HepG2 (cell line): ENCODE results near the gene CD68. TPM values are rescaled to one million over a fixed set of nuclear protein-coding genes. Genes with fewer than 3 reads are reported as not detected.

Source experiments
- CBX1 ChIP-seq: IDR thresholded peaks from one replicate; pipeline ENCODE4 v1.6.1; 2016; ENCODE audit warnings: antibody characterized with exemption, low read depth
- GATAD2A ChIP-seq: IDR thresholded peaks from 2 replicates; pipeline ENCODE4 v1.6.1; 2016
- HCFC1 ChIP-seq: fragments of 150-350 bp; IDR thresholded peaks from 2 replicates; pipeline ENCODE4 v1.6.1; 2014; ENCODE audit warnings: low read depth, low read length
- JDP2 ChIP-seq: sonication (generic); formaldehyde crosslinking; IDR thresholded peaks from 2 replicates; pipeline ENCODE4 v1.8.1; 2022; ENCODE audit warnings: missing genetic modification reagents, borderline replicate concordance
- NKX3-1 ChIP-seq: sonication (generic); formaldehyde crosslinking; IDR thresholded peaks from 2 replicates; pipeline ENCODE4 v1.5.0; 2020; ENCODE audit warnings: missing genetic modification reagents
- POLR2AphosphoS2 ChIP-seq: IDR thresholded peaks from 2 replicates; pipeline ENCODE4 v1.6.1; 2011; ENCODE audit warnings: low read depth, low read length, improper control_type of control experiment
- POLR2G ChIP-seq: fragments of 200-400 bp; formaldehyde crosslinking; IDR thresholded peaks from 2 replicates; pipeline ENCODE4 v1.6.1; 2018; ENCODE audit warnings: mild to moderate bottlenecking, low read depth, low read length, moderate library complexity
- SSRP1 ChIP-seq: IDR thresholded peaks from 2 replicates; pipeline ENCODE4 v1.6.1; 2016; ENCODE audit warnings: control low read depth
- TRIM24 ChIP-seq: sonication (generic); formaldehyde crosslinking; IDR thresholded peaks from 2 replicates; pipeline ENCODE4 v1.8.0; 2022; ENCODE audit warnings: mild to moderate bottlenecking, missing genetic modification reagents
- U2AF2 ChIP-seq: fragments of 200-400 bp; formaldehyde crosslinking; IDR thresholded peaks from 2 replicates; pipeline ENCODE4 v1.6.1; 2017; ENCODE audit warnings: low read depth, mild to moderate bottlenecking, low read length
- ZBTB7B ChIP-seq: sonication (generic); formaldehyde crosslinking; IDR thresholded peaks from 2 replicates; pipeline ENCODE4 v1.4.0; 2020; ENCODE audit warnings: missing genetic modification reagents
- ZFP1 ChIP-seq: IDR thresholded peaks from 2 replicates; pipeline ENCODE4 v1.6.1; 2016
- ZFP36L1 ChIP-seq: sonication (generic); formaldehyde crosslinking; IDR thresholded peaks from 2 replicates; pipeline ENCODE4 v1.8.0; 2022; ENCODE audit warnings: mild to moderate bottlenecking, missing genetic modification reagents, moderate library complexity
- ZNF17 ChIP-seq: sonication (generic); formaldehyde crosslinking; IDR thresholded peaks from 2 replicates; pipeline ENCODE4 v1.5.0; 2020; ENCODE audit warnings: mild to moderate bottlenecking, missing genetic modification reagents
- ZNF24 ChIP-seq: fragments of 450-650 bp; IDR thresholded peaks from 2 replicates; pipeline ENCODE4 v1.6.1; 2017; ENCODE audit warnings: antibody characterized with exemption, mild to moderate bottlenecking
- ZNF296 ChIP-seq: sonication (generic); formaldehyde crosslinking; conservative IDR thresholded peaks from 2 replicates; pipeline ENCODE4 v1.5.0; 2020; ENCODE audit warnings: mild to moderate bottlenecking, missing genetic modification reagents
- ZNF615 ChIP-seq: sonication (generic); formaldehyde crosslinking; IDR thresholded peaks from 2 replicates; pipeline ENCODE4 v1.5.0; 2020; ENCODE audit warnings: mild to moderate bottlenecking, missing genetic modification reagents, borderline replicate concordance
- ZNF746 ChIP-seq: sonication (generic); formaldehyde crosslinking; IDR thresholded peaks from 2 replicates; pipeline ENCODE4 v1.8.0; 2022; ENCODE audit warnings: mild to moderate bottlenecking, missing genetic modification reagents
- polyA plus RNA-seq, 8 experiments: library from polyadenylated mRNA; depleted of rRNA in 3 of 8; stranded (reverse) in 7 of 8; unstranded in 1 of 8; fragments of >200 nt; fragmentation: Illumina TruSeq in 4 of 8; extraction: Trizol in 4 of 8; gene quantifications; 2 replicates each; pipeline versions ENCODE4 v1.2.1 to v1.2.3, GENCODE V29; 2011 to 2016; ENCODE audit warnings: low read depth in 4 of 8, missing spikeins in 1 of 8, mixed read lengths in 1 of 8; ENCODE audit not compliant: insufficient read depth in 1 of 8
- total RNA-seq, 5 experiments: library from RNA; depleted of rRNA; stranded (reverse); fragments of >200 nt; fragmentation: Illumina TruSeq; extraction: Trizol; gene quantifications; 2 replicates each; pipeline ENCODE4 v1.2.3, GENCODE V29; 2016; ENCODE audit warnings: low read depth in 1 of 5
- TF ChIP-seq, protein P1 (sequence below): sonication (generic); formaldehyde crosslinking; IDR thresholded peaks from 2 replicates; pipeline ENCODE4 v1.4.0; 2020; ENCODE audit warnings: missing genetic modification reagents
- TF ChIP-seq, protein P2 (sequence below): sonication (generic); formaldehyde crosslinking; IDR thresholded peaks from 2 replicates; pipeline ENCODE4 v1.8.0; 2022; ENCODE audit warnings: mild to moderate bottlenecking, missing genetic modification reagents, moderate library complexity
- TF ChIP-seq, protein P3 (sequence below): sonication (generic); formaldehyde crosslinking; IDR thresholded peaks from 2 replicates; pipeline ENCODE4 v1.5.0; 2020; ENCODE audit warnings: missing genetic modification reagents
- TF ChIP-seq, protein P4 (sequence below): sonication (generic); formaldehyde crosslinking; conservative IDR thresholded peaks from 2 replicates; pipeline ENCODE4 v1.4.0; 2020; ENCODE audit warnings: mild to moderate bottlenecking, missing genetic modification reagents, moderate library complexity
- TF ChIP-seq, protein P5 (sequence below): sonication (generic); formaldehyde crosslinking; IDR thresholded peaks from 2 replicates; pipeline ENCODE4 v1.4.0; 2020; ENCODE audit warnings: mild to moderate bottlenecking, low read depth, missing genetic modification reagents
- TF ChIP-seq, protein P6 (sequence below): IDR thresholded peaks from 2 replicates; pipeline ENCODE4 v1.6.1; 2018; ENCODE audit warnings: missing genetic modification reagents, mild to moderate bottlenecking, missing compliant biosample characterization

CD68 gene
- total and polyA plus RNA-seq, 2 of the 13 experiments (the other 11 are each of a cell fraction or from before 2014, with no cell fraction given), result 10.3 to 104 TPM

DNA sequence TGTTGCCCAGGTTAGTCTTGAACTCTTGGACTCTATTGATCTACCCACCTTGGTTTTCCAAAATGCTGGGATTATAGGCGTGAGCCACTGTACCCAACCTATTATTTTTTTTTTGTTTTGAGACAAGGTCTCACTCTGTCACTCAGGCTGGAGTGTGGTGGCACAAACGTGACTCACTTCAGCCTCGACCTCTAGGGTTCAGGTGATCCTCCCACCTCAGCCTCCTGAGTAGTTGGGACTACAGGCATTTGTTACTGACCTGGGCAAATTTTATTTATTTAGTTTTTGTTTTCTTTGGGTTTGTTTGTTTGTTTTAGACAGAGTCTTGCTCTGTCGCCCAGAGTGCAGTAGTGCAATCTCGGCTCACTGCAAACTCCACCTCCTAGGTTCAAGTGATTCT, 44.2 kb downstream of the CD68 start (continued):
- TF ChIP-seq ZNF296 (CRISPR knock-in tag), result no peak
- TF ChIP-seq ZNF746 (CRISPR knock-in tag), result no peak
- TF ChIP-seq ZFP1 (CRISPR knock-in tag), result no peak
- TF ChIP-seq, protein P1, sequence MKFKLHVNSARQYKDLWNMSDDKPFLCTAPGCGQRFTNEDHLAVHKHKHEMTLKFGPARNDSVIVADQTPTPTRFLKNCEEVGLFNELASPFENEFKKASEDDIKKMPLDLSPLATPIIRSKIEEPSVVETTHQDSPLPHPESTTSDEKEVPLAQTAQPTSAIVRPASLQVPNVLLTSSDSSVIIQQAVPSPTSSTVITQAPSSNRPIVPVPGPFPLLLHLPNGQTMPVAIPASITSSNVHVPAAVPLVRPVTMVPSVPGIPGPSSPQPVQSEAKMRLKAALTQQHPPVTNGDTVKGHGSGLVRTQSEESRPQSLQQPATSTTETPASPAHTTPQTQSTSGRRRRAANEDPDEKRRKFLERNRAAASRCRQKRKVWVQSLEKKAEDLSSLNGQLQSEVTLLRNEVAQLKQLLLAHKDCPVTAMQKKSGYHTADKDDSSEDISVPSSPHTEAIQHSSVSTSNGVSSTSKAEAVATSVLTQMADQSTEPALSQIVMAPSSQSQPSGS (CRISPR knock-in tag), result no peak
- TF ChIP-seq, protein P2, sequence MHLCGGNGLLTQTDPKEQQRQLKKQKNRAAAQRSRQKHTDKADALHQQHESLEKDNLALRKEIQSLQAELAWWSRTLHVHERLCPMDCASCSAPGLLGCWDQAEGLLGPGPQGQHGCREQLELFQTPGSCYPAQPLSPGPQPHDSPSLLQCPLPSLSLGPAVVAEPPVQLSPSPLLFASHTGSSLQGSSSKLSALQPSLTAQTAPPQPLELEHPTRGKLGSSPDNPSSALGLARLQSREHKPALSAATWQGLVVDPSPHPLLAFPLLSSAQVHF, result no peak
- no peak for TF ChIP-seq ZBTB7B (CRISPR knock-in tag)
- no peak for TF ChIP-seq U2AF2
- TF ChIP-seq HCFC1, result no peak
- TF ChIP-seq TRIM24 (CRISPR knock-in tag), result no peak
- no peak for TF ChIP-seq CBX1
- TF ChIP-seq SSRP1 (CRISPR knock-in tag), result no peak
- no peak for TF ChIP-seq ZNF615 (CRISPR knock-in tag)
- no peak for TF ChIP-seq NKX3-1
- TF ChIP-seq, protein P3, sequence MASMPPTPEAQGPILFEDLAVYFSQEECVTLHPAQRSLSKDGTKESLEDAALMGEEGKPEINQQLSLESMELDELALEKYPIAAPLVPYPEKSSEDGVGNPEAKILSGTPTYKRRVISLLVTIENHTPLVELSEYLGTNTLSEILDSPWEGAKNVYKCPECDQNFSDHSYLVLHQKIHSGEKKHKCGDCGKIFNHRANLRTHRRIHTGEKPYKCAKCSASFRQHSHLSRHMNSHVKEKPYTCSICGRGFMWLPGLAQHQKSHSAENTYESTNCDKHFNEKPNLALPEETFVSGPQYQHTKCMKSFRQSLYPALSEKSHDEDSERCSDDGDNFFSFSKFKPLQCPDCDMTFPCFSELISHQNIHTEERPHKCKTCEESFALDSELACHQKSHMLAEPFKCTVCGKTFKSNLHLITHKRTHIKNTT (CRISPR knock-in tag), result no peak
- TF ChIP-seq JDP2 (CRISPR knock-in tag), result no peak
- no peak for TF ChIP-seq POLR2AphosphoS2
- no peak for TF ChIP-seq ZFP36L1 (CRISPR knock-in tag)
- no peak for TF ChIP-seq ZNF17 (CRISPR knock-in tag)
- TF ChIP-seq ZNF24, result no peak
- TF ChIP-seq, protein P4, sequence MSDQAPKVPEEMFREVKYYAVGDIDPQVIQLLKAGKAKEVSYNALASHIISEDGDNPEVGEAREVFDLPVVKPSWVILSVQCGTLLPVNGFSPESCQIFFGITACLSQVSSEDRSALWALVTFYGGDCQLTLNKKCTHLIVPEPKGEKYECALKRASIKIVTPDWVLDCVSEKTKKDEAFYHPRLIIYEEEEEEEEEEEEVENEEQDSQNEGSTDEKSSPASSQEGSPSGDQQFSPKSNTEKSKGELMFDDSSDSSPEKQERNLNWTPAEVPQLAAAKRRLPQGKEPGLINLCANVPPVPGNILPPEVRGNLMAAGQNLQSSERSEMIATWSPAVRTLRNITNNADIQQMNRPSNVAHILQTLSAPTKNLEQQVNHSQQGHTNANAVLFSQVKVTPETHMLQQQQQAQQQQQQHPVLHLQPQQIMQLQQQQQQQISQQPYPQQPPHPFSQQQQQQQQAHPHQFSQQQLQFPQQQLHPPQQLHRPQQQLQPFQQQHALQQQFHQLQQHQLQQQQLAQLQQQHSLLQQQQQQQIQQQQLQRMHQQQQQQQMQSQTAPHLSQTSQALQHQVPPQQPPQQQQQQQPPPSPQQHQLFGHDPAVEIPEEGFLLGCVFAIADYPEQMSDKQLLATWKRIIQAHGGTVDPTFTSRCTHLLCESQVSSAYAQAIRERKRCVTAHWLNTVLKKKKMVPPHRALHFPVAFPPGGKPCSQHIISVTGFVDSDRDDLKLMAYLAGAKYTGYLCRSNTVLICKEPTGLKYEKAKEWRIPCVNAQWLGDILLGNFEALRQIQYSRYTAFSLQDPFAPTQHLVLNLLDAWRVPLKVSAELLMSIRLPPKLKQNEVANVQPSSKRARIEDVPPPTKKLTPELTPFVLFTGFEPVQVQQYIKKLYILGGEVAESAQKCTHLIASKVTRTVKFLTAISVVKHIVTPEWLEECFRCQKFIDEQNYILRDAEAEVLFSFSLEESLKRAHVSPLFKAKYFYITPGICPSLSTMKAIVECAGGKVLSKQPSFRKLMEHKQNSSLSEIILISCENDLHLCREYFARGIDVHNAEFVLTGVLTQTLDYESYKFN (CRISPR knock-in tag), result no peak; the same call in 1 of the 2 replicates
- TF ChIP-seq POLR2G, result no peak
- TF ChIP-seq, protein P5, sequence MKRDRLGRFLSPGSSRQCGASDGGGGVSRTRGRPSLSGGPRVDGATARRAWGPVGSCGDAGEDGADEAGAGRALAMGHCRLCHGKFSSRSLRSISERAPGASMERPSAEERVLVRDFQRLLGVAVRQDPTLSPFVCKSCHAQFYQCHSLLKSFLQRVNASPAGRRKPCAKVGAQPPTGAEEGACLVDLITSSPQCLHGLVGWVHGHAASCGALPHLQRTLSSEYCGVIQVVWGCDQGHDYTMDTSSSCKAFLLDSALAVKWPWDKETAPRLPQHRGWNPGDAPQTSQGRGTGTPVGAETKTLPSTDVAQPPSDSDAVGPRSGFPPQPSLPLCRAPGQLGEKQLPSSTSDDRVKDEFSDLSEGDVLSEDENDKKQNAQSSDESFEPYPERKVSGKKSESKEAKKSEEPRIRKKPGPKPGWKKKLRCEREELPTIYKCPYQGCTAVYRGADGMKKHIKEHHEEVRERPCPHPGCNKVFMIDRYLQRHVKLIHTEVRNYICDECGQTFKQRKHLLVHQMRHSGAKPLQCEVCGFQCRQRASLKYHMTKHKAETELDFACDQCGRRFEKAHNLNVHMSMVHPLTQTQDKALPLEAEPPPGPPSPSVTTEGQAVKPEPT (CRISPR knock-in tag), result no peak
- TF ChIP-seq, protein P6, sequence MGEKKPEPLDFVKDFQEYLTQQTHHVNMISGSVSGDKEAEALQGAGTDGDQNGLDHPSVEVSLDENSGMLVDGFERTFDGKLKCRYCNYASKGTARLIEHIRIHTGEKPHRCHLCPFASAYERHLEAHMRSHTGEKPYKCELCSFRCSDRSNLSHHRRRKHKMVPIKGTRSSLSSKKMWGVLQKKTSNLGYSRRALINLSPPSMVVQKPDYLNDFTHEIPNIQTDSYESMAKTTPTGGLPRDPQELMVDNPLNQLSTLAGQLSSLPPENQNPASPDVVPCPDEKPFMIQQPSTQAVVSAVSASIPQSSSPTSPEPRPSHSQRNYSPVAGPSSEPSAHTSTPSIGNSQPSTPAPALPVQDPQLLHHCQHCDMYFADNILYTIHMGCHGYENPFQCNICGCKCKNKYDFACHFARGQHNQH (CRISPR knock-in tag), result no peak
- TF ChIP-seq GATAD2A (CRISPR knock-in tag), result peak; percentile 40; the same call in 1 of the 2 replicates
